K562 (cell line): ENCODE measurements around the gene TMEM158. TPM values are rescaled to one million over a fixed set of nuclear protein-coding genes. Genes with fewer than 3 reads are reported as not detected.

Experiments used
- ERF ChIP-seq: fragments of 450-650 bp; formaldehyde crosslinking; IDR thresholded peaks from 2 replicates; pipeline ENCODE4 v1.4.0; 2020; ENCODE audit warnings: mild to moderate bottlenecking, mixed read lengths
- FOXJ2 ChIP-seq: fragments of 200-800 bp; sonication (Bioruptor generic); IDR thresholded peaks from 2 replicates; pipeline ENCODE4 v1.6.1; 2016; ENCODE audit warnings: missing genetic modification characterization, missing compliant biosample characterization
- GATA2 ChIP-seq: sonication (generic); formaldehyde crosslinking; IDR thresholded peaks from 2 replicates; pipeline ENCODE4 v1.4.0; 2020; ENCODE audit warnings: mild to moderate bottlenecking, missing genetic modification reagents
- HEY1 ChIP-seq: fragments of 250-450 bp; sonication (Bioruptor Pico); IDR thresholded peaks from 2 replicates; pipeline ENCODE4 v1.5.0; 2020; ENCODE audit warnings: mild to moderate bottlenecking, moderate library complexity, borderline replicate concordance
- HNRNPL ChIP-seq: fragments of 200-400 bp; formaldehyde crosslinking; IDR thresholded peaks from 2 replicates; pipeline ENCODE4 v1.6.1; 2017; ENCODE audit warnings: low read depth, mild to moderate bottlenecking, low read length
- NR2C2 ChIP-seq, 2 experiments: fragments of 200-800 bp in 1 of 2; sonication (Bioruptor generic) in 1 of 2; sonication (generic) in 1 of 2; formaldehyde crosslinking in 1 of 2; IDR thresholded peaks; 2 replicates each; pipeline versions ENCODE4 v1.6.1 to v1.8.0; 2016 to 2022; ENCODE audit warnings: mild to moderate bottlenecking in 1 of 2, missing compliant biosample characterization in 1 of 2, missing genetic modification characterization in 1 of 2, missing genetic modification reagents in 1 of 2
- NUFIP1 ChIP-seq: fragments of 450-650 bp; IDR thresholded peaks from 2 replicates; pipeline ENCODE4 v1.6.1; 2018; ENCODE audit not compliant: partially characterized antibody
- PHF20 ChIP-seq: fragments of 450-650 bp; IDR thresholded peaks from 2 replicates; pipeline ENCODE4 v1.6.1; 2018; ENCODE audit not compliant: partially characterized antibody
- POLR3A ChIP-seq: IDR thresholded peaks from 2 replicates; pipeline ENCODE4 v1.6.1; 2011; ENCODE audit warnings: borderline replicate concordance, mild to moderate bottlenecking, moderate library complexity; ENCODE audit not compliant: insufficient read length, insufficient read depth; ENCODE audit errors: extremely low read depth
- RAD21 ChIP-seq, 2 experiments: fragments of 250-450 bp in 1 of 2; fragments of 450-650 bp in 1 of 2; sonication (Bioruptor Pico) in 1 of 2; formaldehyde crosslinking in 1 of 2; IDR thresholded peaks in 1 of 2; conservative IDR thresholded peaks in 1 of 2; 2 replicates each; pipeline versions ENCODE4 v1.4.0 to v1.8.0; 2020 to 2022; ENCODE audit warnings: mild to moderate bottlenecking in 2 of 2, moderate library complexity in 1 of 2
- SMAD3 ChIP-seq: fragments of 450-650 bp; formaldehyde crosslinking; conservative IDR thresholded peaks from 2 replicates; pipeline ENCODE4 v1.4.0; 2020; ENCODE audit warnings: mild to moderate bottlenecking
- TBL1XR1 ChIP-seq, 2 experiments: IDR thresholded peaks; 2 replicates each; pipeline ENCODE4 v1.6.1; 2012; ENCODE audit warnings: improper control_type of control experiment in 2 of 2, low read length in 2 of 2, mild to moderate bottlenecking in 1 of 2
- TRIM24 ChIP-seq, 2 experiments: fragments of 450-650 bp; IDR thresholded peaks; 2 replicates each; pipeline ENCODE4 v1.6.1; 2016
- TRIM28 ChIP-seq: fragments of 450-650 bp; IDR thresholded peaks from 2 replicates; pipeline ENCODE4 v1.6.1; 2017
- ZNF134 ChIP-seq: fragments of 250-450 bp; sonication (Bioruptor Pico); conservative IDR thresholded peaks from 2 replicates; pipeline ENCODE4 v1.4.0; 2020
- ZNF263 ChIP-seq: sonication (generic); formaldehyde crosslinking; IDR thresholded peaks from 2 replicates; pipeline ENCODE4 v1.8.0; 2022; ENCODE audit warnings: mild to moderate bottlenecking, missing genetic modification reagents, borderline replicate concordance
- polyA plus RNA-seq, 8 experiments: library from polyadenylated mRNA; depleted of rRNA in 4 of 8; stranded (reverse) in 5 of 8; unstranded in 3 of 8; fragments of >200 nt; fragmentation: Nextera tagmentation in 2 of 8; fragmentation: Illumina TruSeq in 1 of 8; extraction: Ambion mirVana in 2 of 8; extraction: Trizol in 1 of 8; gene quantifications; 2 replicates each; pipeline versions ENCODE4 v1.2.1 to v1.2.3, GENCODE V29; 2011 to 2014; ENCODE audit warnings: inconsistent platforms in 1 of 8, missing spikeins in 1 of 8
- total RNA-seq, 7 experiments: library from RNA; depleted of rRNA in 6 of 7; stranded (reverse); fragments of >200 nt in 6 of 7; fragmentation: Illumina TruSeq in 2 of 7; extraction: Trizol in 2 of 7; gene quantifications; 2 replicates each; pipeline versions ENCODE4 v1.2.1 to v1.2.3, GENCODE V29; 2011 to 2021; ENCODE audit warnings: low replicate concordance in 1 of 7
- TF ChIP-seq, protein P1 (sequence below): fragments of 450-650 bp; IDR thresholded peaks from 2 replicates; pipeline ENCODE4 v1.6.1; 2016; ENCODE audit warnings: mild to moderate bottlenecking
- TF ChIP-seq, protein P2 (sequence below): fragments of 200-800 bp; sonication (Bioruptor generic); IDR thresholded peaks from 2 replicates; pipeline ENCODE4 v1.6.1; 2017; ENCODE audit warnings: missing genetic modification characterization, missing compliant biosample characterization
- TF ChIP-seq, protein P3 (sequence below): fragments of 450-650 bp; IDR thresholded peaks from 2 replicates; pipeline ENCODE4 v1.6.1; 2018; ENCODE audit not compliant: partially characterized antibody

TMEM158 gene
- total and polyA plus RNA-seq, 9 of the 15 experiments (the other 6 are each of a cell fraction or from before 2014, with no cell fraction given): 2.2 to 46.5 (median 8.4) TPM

DNA sequence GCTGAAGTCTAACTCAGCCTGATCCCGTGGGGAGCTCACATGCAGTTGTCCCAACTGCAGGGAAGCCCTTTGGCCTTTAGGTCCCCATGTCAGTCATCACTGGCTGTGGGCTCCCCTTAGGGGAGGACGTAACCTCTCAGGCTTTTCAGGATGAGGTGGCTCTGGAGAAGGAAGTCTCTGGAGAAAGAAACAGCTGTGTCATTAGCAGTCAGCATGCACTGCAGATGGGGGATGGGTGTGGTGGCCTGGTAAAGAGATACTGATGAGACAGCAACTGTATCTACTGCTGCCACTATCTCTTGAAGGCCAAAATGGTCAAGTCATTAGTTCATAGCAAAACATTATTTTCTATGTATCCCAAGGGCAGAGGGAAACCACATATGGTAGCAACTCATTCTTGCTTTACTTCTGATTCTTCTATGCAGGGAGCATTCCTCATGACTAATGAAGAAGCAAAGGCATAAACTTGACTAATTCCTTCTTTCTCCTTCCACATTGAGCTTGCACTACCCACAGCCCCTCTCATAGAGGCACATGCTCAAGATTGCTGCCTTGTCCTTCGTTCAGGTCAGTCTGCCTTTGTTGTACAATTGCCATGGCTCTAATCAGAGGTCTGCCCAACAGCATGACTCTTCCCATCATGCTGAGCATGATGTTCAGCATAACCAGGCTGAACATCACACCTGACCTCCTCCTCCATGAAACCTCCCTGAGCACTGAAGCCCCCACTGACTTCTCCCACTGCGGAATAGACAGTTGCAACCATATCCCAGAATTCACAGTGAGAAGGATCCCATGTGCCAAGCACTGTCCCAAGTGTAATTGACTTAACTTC lies 47.8 kb upstream of the TMEM158 start (continued):
- TF ChIP-seq, protein P1, sequence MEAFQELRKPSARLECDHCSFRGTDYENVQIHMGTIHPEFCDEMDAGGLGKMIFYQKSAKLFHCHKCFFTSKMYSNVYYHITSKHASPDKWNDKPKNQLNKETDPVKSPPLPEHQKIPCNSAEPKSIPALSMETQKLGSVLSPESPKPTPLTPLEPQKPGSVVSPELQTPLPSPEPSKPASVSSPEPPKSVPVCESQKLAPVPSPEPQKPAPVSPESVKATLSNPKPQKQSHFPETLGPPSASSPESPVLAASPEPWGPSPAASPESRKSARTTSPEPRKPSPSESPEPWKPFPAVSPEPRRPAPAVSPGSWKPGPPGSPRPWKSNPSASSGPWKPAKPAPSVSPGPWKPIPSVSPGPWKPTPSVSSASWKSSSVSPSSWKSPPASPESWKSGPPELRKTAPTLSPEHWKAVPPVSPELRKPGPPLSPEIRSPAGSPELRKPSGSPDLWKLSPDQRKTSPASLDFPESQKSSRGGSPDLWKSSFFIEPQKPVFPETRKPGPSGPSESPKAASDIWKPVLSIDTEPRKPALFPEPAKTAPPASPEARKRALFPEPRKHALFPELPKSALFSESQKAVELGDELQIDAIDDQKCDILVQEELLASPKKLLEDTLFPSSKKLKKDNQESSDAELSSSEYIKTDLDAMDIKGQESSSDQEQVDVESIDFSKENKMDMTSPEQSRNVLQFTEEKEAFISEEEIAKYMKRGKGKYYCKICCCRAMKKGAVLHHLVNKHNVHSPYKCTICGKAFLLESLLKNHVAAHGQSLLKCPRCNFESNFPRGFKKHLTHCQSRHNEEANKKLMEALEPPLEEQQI: peak; percentile 87
- TF ChIP-seq, protein P2, sequence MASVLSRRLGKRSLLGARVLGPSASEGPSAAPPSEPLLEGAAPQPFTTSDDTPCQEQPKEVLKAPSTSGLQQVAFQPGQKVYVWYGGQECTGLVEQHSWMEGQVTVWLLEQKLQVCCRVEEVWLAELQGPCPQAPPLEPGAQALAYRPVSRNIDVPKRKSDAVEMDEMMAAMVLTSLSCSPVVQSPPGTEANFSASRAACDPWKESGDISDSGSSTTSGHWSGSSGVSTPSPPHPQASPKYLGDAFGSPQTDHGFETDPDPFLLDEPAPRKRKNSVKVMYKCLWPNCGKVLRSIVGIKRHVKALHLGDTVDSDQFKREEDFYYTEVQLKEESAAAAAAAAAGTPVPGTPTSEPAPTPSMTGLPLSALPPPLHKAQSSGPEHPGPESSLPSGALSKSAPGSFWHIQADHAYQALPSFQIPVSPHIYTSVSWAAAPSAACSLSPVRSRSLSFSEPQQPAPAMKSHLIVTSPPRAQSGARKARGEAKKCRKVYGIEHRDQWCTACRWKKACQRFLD (CRISPR knock-in tag): peak; percentile 93
- TF ChIP-seq TBL1XR1 (IDR thresholded peaks at IDR 0.05; ENCODE audit: low read length in 2 of 2) (peak in 1 of 2 experiments; percentile 88; a peak in 3 of 4 replicates), GATA2 (CRISPR knock-in tag) (peak; percentile 36; the same call in 1 of the 2 replicates), FOXJ2 (tag) (0 out of 2 replicates have a peak, but pooled peaks have one; percentile 76), ERF (CRISPR knock-in tag) (no peak), NR2C2 (CRISPR knock-in tag; IDR thresholded peaks at IDR 0.05) (no peak), NR2C2 (tag; IDR thresholded peaks at IDR 0.05) (peak; percentile 93), ZNF263 (peak; percentile 78; the same call in 1 of the 2 replicates), HEY1 (no peak), TRIM24 (IDR thresholded peaks at IDR 0.05) (peak; percentile 94 to 97), HNRNPL (0 out of 2 replicates have a peak, but pooled peaks have one; percentile 31), NUFIP1 (peak; percentile 94), POLR3A (no peak), ZNF134 (0 out of 2 replicates have a peak, but pooled peaks have one; percentile 27), RAD21 (CRISPR knock-in tag; conservative IDR thresholded peaks at IDR 0.05 in 1 of 2, IDR thresholded peaks at IDR 0.05 in 1 of 2) (peak; percentile 6 to 40; a peak in 2 of 4 replicates), SMAD3 (CRISPR knock-in tag) (peak; percentile 73; the same call in 1 of the 2 replicates), TRIM28 (peak; percentile 76; the same call in 1 of the 2 replicates), PHF20 (peak; percentile 45)
- TF ChIP-seq, protein P3, sequence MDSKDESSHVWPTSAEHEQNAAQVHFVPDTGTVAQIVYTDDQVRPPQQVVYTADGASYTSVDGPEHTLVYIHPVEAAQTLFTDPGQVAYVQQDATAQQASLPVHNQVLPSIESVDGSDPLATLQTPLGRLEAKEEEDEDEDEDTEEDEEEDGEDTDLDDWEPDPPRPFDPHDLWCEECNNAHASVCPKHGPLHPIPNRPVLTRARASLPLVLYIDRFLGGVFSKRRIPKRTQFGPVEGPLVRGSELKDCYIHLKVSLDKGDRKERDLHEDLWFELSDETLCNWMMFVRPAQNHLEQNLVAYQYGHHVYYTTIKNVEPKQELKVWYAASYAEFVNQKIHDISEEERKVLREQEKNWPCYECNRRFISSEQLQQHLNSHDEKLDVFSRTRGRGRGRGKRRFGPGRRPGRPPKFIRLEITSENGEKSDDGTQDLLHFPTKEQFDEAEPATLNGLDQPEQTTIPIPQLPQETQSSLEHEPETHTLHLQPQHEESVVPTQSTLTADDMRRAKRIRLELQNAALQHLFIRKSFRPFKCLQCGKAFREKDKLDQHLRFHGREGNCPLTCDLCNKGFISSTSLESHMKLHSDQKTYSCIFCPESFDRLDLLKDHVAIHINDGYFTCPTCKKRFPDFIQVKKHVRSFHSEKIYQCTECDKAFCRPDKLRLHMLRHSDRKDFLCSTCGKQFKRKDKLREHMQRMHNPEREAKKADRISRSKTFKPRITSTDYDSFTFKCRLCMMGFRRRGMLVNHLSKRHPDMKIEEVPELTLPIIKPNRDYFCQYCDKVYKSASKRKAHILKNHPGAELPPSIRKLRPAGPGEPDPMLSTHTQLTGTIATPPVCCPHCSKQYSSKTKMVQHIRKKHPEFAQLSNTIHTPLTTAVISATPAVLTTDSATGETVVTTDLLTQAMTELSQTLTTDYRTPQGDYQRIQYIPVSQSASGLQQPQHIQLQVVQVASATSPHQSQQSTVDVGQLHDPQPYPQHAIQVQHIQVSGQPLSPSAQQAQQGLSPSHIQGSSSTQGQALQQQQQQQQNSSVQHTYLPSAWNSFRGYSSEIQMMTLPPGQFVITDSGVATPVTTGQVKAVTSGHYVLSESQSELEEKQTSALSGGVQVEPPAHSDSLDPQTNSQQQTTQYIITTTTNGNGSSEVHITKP: peak; percentile 65
